GM12891 (cell line): ENCODE data around the gene AGFG1.

Experiments used
- POLR2A ChIP-seq: IDR thresholded peaks from 2 replicates; pipeline ENCODE4 v1.6.1; 2011; ENCODE audit warnings: low read depth, low read length, control low read depth
- POLR2AphosphoS5 ChIP-seq: IDR thresholded peaks from 2 replicates; pipeline ENCODE4 v1.6.1; 2011; ENCODE audit warnings: low read depth, low read length, control low read depth
- POU2F2 ChIP-seq: IDR thresholded peaks from 2 replicates; pipeline ENCODE4 v1.6.1; 2011; ENCODE audit warnings: low read depth, mild to moderate bottlenecking, control low read depth, low read length, moderate library complexity
- TAF1 ChIP-seq: IDR thresholded peaks from 2 replicates; pipeline ENCODE4 v1.6.1; 2011; ENCODE audit warnings: low read depth, low read length, control low read depth

GRCh38 chr2:227565080-227565479, 93.1 kb downstream of the AGFG1 start:
- TF ChIP-seq POLR2AphosphoS5 (no peak), POLR2A (peak; percentile 32; the same call in 1 of the 2 replicates), POU2F2 (no peak), TAF1 (no peak)
